ENCODE measurements around the gene PHYH. TPM values are rescaled to one million over a fixed set of nuclear protein-coding genes. Genes with fewer than 3 reads are reported as not detected.
A peak's percentile ranks its signal among the peaks of the same experiment; 100 is the strongest.

PHYH gene
- total RNA-seq, 2 experiments from 2014 or later: 6.9 to 15.1 TPM

DNA sequence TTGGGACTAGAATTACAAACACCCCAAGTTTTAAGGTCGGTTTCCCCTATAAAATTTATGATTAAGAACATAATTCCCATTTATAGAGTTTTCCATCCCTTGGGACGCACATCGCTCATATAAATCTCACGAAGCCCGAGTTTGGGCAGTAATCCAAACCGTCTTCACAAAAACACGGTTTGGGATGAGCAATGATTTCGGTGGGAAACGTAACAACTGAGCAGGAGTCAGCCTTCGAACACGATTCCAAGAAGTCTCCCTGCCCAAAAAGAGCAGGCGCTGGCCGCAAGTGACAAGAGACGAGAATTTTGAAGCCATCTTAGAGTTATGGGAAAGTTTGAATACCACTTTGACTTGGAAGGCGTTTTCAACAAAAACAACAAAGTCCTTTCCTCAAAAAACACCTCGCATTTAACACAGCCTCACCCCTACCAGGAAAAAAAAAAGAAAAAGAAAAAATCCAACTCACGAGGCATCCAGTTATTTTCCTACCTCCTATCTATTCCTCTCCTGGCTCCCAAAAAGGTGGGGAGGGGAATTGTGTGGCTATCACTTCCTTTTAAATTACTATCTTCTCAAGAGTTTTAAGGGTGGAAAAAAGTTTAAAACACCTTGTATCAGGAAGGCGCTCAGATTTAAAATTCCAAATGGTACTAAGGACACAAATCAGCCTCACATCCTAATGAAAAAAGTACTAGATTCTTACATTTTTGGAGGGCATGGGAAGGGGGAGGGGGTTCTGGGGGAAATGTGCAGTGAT lies 46.6 kb upstream of the PHYH start:
- TF ChIP-seq EZH2phosphoT487 (IDR thresholded peaks at IDR 0.05; ENCODE audit: borderline replicate concordance, low read depth, low read length): no peak
- TF ChIP-seq, protein P1, sequence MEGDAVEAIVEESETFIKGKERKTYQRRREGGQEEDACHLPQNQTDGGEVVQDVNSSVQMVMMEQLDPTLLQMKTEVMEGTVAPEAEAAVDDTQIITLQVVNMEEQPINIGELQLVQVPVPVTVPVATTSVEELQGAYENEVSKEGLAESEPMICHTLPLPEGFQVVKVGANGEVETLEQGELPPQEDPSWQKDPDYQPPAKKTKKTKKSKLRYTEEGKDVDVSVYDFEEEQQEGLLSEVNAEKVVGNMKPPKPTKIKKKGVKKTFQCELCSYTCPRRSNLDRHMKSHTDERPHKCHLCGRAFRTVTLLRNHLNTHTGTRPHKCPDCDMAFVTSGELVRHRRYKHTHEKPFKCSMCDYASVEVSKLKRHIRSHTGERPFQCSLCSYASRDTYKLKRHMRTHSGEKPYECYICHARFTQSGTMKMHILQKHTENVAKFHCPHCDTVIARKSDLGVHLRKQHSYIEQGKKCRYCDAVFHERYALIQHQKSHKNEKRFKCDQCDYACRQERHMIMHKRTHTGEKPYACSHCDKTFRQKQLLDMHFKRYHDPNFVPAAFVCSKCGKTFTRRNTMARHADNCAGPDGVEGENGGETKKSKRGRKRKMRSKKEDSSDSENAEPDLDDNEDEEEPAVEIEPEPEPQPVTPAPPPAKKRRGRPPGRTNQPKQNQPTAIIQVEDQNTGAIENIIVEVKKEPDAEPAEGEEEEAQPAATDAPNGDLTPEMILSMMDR (conservative IDR thresholded peaks at IDR 0.05; ENCODE audit: low read length): no peak
- Histone ChIP-seq H3K36me3 (ENCODE audit: insufficient read depth, low read length) (peaks cover 43% of the 10 kb centered on the region), H3K4me1 (ENCODE audit: insufficient read depth, low read length, poor library complexity, severe bottlenecking) (peaks cover 36% of the 10 kb centered on the region), H3K9me3 (ENCODE audit: low read length) (0 out of 2 replicates have a peak, but pooled peaks cover 6% of the 10 kb centered on the region), H3K4me3 (ENCODE audit: low read depth, low read length, poor library complexity, severe bottlenecking) (peak overlapping the region; percentile 86), H3K27ac (ENCODE audit: low read depth, low read length, poor library complexity, severe bottlenecking) (peak overlapping the region; percentile 95), H3K9me2 (ENCODE audit: insufficient read depth, low read length) (no peaks in the 10 kb centered on the region), H3K4me2 (ENCODE audit: low read length) (peak overlapping the region; percentile 78), H2AFZ (ENCODE audit: low read length) (no peak overlapping the region), H4K20me1 (ENCODE audit: insufficient read depth, low read length) (peaks cover 13% of the 10 kb centered on the region; the same call in 1 of the 2 replicates), H3K79me2 (ENCODE audit: insufficient read depth, low read depth, low read length) (peaks cover 63% of the 10 kb centered on the region)
- ChIA-PET CTCF (ENCODE audit: unreplicated experiment) (no interaction called here), POLR2A (no interaction called here)
- DNase-seq (ENCODE audit: low spot score): no peak
- intact Hi-C loops (cut with micrococcal nuclease; ENCODE audit: unreplicated experiment): loop anchor here (2.0 to 10.0 kb wide), 3 partner anchors 74 to 1608 kb away; partner anchors contain the start of genes CDC123, DCLRE1C, MEIG1 and NUDT5
- BruUV-seq (replicated peaks): TSS peak; percentile 73

- H3K9me2 ChIP-seq (ENCODE audit: insufficient read depth, low read length): no peaks in the 10 kb centered on the region
- H2AFZ ChIP-seq (ENCODE audit: low read length): no peak overlapping the region
- ChIA-PET CTCF (ENCODE audit: unreplicated experiment) (interaction anchor here (0.6 kb wide), 1 partner anchor 42 kb away, joined by 3 read pairs; no protein-coding TSS in a partner anchor), POLR2A (interaction anchor here (0.7 to 1.3 kb wide), 4 partner anchors 9 to 540 kb away, joined by 3 to 4 read pairs (median 3); partner anchors contain the start of gene PHYH)
- peak overlapping the region; percentile 86 for H3K27ac ChIP-seq (ENCODE audit: low read depth, low read length, poor library complexity, severe bottlenecking)
- DNase-seq (ENCODE audit: low spot score): peak; percentile 85
- H3K4me3 ChIP-seq (ENCODE audit: low read depth, low read length, poor library complexity, severe bottlenecking): peak overlapping the region; percentile 22
- peaks cover 78% of the 10 kb centered on the region for H3K79me2 ChIP-seq (ENCODE audit: insufficient read depth, low read depth, low read length)
- 0 out of 2 replicates have a peak, but pooled peaks cover 6% of the 10 kb centered on the region for H3K9me3 ChIP-seq (ENCODE audit: low read length)
- peaks cover 7% of the 10 kb centered on the region; the same call in 1 of the 2 replicates for H4K20me1 ChIP-seq (ENCODE audit: insufficient read depth, low read length)
- peak overlapping the region; percentile 62 for H3K4me2 ChIP-seq (ENCODE audit: low read length)
- peaks cover 31% of the 10 kb centered on the region for H3K4me1 ChIP-seq (ENCODE audit: insufficient read depth, low read length, poor library complexity, severe bottlenecking)
- no peak for TF ChIP-seq EZH2phosphoT487 (IDR thresholded peaks at IDR 0.05; ENCODE audit: borderline replicate concordance, low read depth, low read length)
- TF ChIP-seq, protein P1 (conservative IDR thresholded peaks at IDR 0.05; ENCODE audit: low read length): no peak
- H3K36me3 ChIP-seq (ENCODE audit: insufficient read depth, low read length): peaks cover 96% of the 10 kb centered on the region
- BruUV-seq (replicated peaks): no TSS peak
- intact Hi-C loops (cut with micrococcal nuclease; ENCODE audit: unreplicated experiment): loop anchor here (10.0 kb wide), 2 partner anchors 1146 to 1614 kb away; partner anchors contain the start of genes CDC123, DCLRE1C, MEIG1 and NUDT5
These were observed 40.9 kb upstream of the PHYH start for GRCh38 chr10:13340626-13341376.

Measured in OCI-LY7 (cell line).